HG02852 (cell line): ENCODE results near the gene TK2.
A peak's percentile ranks its signal among the peaks of the same experiment; 100 is the strongest.

Experiments
- ATAC-seq: cut with Tn5 transposase; IDR thresholded peaks from one replicate; pipeline ENCODE4 v1.9.1; 2021; ENCODE audit warnings: mild to moderate bottlenecking, moderate library complexity; ENCODE audit not compliant: unreplicated experiment

TK2 gene

GRCh38 chr16:66486199-66486772, 63.6 kb downstream of the TK2 start:
- ATAC-seq: no peak

DNA sequence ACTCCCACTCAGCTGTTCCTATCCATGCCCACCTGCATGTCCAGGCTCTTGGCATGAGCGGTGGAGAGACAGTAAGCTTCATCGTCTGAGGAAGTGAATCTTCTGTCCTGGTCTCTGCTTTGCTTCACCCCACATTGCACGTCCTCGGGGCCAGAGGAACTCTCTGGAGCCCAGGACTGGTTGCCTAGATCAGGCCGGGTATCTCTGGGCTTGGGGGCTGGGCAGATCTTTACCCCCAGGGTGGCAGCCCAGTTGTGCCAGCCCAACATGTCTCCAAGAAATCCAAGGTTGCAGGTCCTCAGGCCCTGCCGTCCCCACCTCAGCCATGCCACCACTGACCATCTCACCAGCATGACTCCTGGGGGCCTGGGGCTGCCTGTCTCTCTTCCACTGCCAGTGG, 64.5 kb downstream of the TK2 start:
- ATAC-seq: no peak

DNA sequence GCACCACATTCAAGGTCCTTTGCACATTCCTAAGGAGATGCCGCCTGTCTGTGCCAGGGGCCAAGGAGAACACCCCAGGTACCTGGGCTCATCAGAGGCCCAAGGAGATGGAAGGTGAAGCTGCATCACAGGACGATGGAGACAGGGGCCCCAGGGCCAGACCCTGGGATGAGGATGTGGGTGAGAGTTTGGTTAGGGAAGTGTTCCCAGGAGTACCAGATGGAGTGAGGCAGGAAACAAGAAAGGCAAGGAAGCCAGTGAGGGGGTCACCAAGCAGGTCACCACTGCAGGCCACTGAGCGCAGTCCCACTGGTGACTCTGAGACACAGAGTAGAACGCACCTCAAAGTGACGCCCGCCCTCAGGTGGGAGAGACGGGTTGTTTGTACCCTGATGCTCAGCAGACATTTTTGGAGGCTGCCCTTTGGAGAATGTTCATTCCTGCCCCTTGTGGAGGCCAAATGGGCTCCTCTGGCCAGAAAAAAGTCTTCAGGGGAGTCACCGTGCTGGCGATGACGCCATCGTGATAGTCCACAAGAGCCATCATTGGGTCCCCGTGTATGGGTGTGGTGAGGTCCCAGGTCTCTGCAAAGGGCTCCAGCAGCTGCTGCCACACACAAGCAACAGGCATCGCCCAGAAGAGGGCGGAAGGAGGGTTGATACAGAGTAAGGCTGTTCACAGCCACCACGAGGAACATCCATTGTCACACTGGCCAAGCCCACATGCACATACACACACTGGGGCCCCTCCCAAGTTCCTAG, 65.3 kb downstream of the TK2 start:
- no peak for ATAC-seq

- peak; percentile 63 for ATAC-seq
These were observed 66.1 kb downstream of the TK2 start for GRCh38 chr16:66483689-66484452.

GRCh38 chr16:66481943-66482390, 68.0 kb downstream of the TK2 start:
- no peak for ATAC-seq

- no peak for ATAC-seq
These were observed 68.6 kb downstream of the TK2 start for GRCh38 chr16:66481081-66481942.

DNA sequence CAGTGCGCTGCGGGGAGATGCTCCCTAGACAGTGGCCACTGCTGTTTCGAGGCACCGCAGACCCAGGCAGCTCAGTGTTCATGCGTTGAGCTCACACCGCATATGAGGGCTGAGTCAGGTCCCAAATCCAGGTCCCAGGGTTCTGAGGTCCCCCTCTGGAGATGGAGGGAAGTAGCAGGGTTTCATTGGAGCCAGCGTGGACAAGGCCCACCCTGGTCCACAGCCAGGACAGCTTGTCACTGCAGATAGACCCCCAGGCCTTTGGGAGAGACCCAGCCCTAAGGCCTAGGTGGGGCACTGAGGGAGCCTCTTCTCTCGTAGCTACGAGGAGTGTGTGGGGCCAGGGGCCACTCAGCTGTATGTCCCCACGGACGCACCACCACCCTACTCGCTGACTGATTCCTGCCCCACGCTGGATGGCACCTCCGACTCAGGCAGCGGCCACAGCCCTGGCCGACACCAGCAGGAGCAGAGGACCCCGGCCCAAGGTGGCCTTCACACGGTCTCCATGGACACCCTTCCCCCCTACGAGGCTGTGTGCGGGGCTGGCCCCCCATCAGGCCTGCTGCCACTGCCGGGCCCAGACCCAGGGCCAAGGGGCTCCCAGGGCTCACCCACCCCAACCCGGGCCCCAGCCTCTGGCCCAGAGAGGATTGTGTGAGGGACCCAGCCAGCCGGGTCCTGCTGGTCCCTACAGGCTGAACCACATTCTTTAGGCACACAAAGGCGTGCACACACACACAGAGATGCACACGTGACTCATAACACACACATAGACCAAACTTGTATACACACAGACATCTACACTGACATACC, 69.4 kb downstream of the TK2 start:
- no peak for ATAC-seq

GRCh38 chr16:66479661-66480264, 70.2 kb downstream of the TK2 start:
- no peak for ATAC-seq

- peak; percentile 65 for ATAC-seq
These were observed 71.0 kb downstream of the TK2 start for GRCh38 chr16:66478733-66479511.

- no peak for ATAC-seq
These were observed 72.8 kb downstream of the TK2 start for GRCh38 chr16:66477028-66477515.

- no peak for ATAC-seq
These were observed 73.4 kb downstream of the TK2 start for GRCh38 chr16:66476328-66477027.

GRCh38 chr16:66475232-66475631, 74.7 kb downstream of the TK2 start:
- no peak for ATAC-seq

GRCh38 chr16:66474750-66475199, 75.1 kb downstream of the TK2 start:
- ATAC-seq: peak; percentile 85

DNA sequence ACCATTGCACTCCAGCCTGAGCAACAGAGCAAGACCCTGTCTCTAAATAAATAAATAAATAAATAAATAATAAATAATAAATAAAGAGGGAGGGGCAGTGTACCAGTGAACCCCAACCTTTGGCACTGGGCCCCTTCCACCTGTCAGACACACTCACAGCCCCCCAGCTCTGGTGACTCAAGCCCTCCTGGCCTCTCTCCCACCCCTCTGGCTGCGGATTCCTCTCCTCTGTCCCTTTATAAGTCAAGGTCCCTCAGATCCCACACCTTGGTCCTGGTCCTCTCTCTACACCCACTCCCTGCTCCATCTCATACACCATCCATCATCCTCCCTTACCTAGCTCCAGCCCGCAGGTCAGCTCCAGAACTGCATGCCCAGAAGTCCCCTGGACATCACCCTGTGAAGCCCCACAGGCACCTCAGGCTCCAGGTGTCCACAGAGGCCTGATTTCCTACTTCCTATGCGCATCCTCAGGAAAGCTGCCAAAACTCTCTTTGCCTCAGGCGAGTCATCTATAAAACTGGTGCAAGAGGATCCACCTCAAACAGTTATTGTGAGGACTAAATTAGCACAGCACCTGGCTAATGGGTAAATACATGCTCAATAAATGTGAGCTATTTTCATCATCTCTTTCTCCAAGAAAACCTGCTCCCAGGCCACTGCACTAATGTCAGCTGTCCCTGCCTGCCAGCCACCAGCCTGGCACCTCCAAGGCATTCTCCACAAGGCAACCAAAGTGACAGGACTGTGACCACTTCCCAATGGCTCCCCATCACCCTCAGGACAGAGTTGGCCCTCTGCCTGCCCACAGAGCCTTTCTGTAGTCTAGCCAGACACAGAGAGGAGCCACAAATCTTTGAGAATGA, 76.0 kb downstream of the TK2 start:
- ATAC-seq: no peak

DNA sequence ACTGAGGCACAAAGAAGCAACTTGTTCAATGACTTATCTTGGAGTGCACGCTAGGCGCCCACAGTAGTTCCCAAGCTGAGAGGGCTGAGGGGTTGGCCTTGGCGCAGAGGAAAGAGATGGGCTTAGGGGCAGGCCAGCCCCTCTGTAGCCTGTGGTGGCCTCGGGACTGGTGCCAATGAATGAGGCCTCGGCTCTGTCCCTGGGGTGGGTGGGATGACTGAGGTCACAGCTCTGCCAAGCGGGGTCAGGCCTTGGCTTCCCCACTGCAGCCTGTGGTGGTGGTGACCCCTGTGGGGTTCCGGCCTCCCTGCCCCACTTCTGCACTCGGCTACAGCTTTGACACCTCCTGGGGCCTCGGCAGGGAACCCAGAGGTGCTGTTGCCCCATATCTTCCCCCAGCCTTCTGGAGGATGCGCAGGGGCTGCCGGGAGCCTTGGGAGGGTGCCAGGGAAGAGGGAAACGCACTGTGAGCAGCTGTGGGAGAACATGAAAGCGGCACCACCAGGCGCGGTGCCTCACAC, 76.8 kb downstream of the TK2 start:
- ATAC-seq: no peak

DNA sequence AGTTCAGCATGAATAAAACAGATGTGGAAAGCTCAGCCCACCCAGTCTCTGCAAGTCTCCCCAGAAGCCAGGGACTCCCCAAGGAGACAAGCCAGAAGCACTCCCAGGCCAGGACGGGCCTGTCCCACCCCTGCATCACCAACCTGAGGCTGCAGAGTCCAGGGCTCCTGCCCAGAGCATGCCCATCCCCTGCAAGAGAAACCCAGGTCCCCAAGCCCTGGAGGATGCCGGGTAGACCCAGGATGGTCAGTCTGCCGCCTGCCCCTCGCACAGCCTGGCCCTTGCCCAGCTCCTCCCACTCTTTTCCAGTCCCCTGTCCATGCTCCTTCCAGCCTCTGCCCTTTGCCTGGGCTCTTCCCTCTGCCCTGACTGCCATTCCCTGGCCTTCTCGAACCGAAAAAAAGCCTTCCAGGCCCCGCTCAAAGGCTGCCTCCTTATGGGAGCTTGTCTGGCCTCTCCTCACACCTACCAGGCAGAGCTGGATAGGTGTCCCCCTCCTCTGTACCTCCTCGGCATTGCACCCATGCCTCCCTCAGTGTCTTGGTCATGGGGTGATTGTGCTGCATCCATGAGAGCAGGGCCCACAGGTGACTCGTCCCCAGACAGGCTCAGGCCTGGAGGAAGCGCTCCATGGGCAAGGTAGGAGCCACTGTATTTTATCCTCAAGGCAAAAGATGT, 78.1 kb downstream of the TK2 start:
- no peak for ATAC-seq
